ENCODE data around the gene NSUN4. TPM values are rescaled to one million over a fixed set of nuclear protein-coding genes. Genes with fewer than 3 reads are reported as not detected.
A peak's percentile ranks its signal among the peaks of the same experiment; 100 is the strongest.
"Not testable (repeated sequence)": the region's sequence is repeated elsewhere in the genome, so short reads cannot be mapped to it uniquely, and the experiment has no call there.

Gene NSUN4
- total and polyA plus RNA-seq, 9 of the 15 experiments (the other 6 are each of a cell fraction or from before 2014, with no cell fraction given), result 33.4 to 60.2 (median 46.3) TPM

DNA sequence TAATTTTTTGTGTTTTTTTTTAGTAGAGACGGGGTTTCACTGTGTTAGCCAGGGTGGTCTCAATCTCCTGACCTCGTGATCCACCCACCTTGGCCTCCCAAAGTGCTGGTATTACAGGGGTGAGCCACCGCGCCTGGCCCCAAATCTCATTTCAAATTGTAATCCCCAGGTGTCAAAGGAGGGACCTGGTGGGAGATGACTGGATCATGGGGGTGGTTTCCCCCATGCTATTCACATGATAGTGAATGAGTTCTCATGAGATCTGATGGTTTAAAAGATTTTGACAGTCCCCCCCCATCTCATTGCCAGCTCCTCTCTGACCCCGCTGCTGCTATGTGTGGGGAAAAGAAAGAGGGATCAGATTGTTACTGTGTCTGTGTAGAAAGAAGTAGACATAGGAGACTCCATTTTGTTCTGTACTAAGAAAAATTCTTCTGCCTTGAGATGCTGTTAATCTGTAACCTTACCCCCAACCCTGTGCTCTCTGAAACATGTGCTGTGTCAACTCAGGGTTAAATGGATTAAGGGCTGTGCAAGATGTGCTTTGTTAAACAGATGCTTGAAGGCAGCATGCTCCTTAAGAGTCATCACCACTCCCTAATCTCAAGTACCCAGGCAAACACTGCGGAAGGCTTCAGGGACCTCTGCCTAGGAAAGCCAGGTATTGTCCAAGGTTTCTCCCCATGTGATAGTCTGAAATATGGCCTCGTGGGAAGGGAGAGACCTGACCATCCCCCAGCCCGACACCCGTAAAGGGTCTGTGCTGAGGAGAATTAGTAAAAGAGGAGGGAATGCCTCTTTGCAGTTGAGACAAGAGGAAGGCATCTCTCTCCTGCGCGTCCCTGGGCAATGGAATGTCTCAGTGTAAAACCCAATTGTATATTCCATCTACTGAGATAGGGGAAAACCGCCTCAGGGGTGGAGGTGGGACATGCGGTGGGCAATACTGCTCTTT, 20.4 kb upstream of the NSUN4 start:
- H3K36me3 ChIP-seq (ENCODE audit: control insufficient read depth, insufficient read depth, low read length), result peaks cover 21% of the 10 kb centered on the region
- H2AFZ ChIP-seq (ENCODE audit: low read depth, low read length); CTCF ChIA-PET (ENCODE audit: low intra/inter-chr PET ratio); H3K9ac ChIP-seq (ENCODE audit: insufficient read depth in 1 of 2, low read depth in 2 of 2, low read length in 2 of 2); BruUV-seq (replicated peaks); H4K20me1 ChIP-seq (replicated peaks; ENCODE audit: control insufficient read depth, insufficient read depth, low read length); H3K79me2 ChIP-seq (ENCODE audit: control insufficient read depth, insufficient read depth, low read length); H3K9me3 ChIP-seq (replicated peaks; ENCODE audit: control insufficient read depth, insufficient read depth, low read depth, low read length); in situ Hi-C loops (cut with MboI); H3K4me2 ChIP-seq (ENCODE audit: insufficient read depth, low read length); H3K27me3 ChIP-seq (ENCODE audit: control insufficient read depth in 2 of 2, insufficient read depth in 2 of 2, low read length in 2 of 2); FAIRE-seq; H3K4me3 ChIP-seq; ATAC-seq; H3K9me1 ChIP-seq (ENCODE audit: control insufficient read depth, insufficient read depth, low read length); intact Hi-C loops (cut with micrococcal nuclease); H3K27ac ChIP-seq (ENCODE audit: extremely low read depth, low read depth, low read length); H3K4me1 ChIP-seq (replicated peaks in 1 of 2; ENCODE audit: control insufficient read depth in 2 of 2, insufficient read depth in 2 of 2, low read length in 2 of 2); DNase-seq (ENCODE audit: extremely low read depth in 1 of 4, low spot score in 3 of 4): not testable (repeated sequence)
- POLR2A ChIA-PET, result interaction anchor here (0.8 to 4.7 kb wide), 5 partner anchors 7 to 20 kb away, joined by 3 to 33 read pairs (median 20); partner anchors contain the start of genes LRRC41, NSUN4 and UQCRH
- 54% methylated on average over 11 of the region's 13 CpGs for WGBS (ENCODE audit: insufficient coverage, low coverage, missing lambda C conversion rate)
- peak; percentile 72 for TF ChIP-seq CBFA2T3 (IDR thresholded peaks at IDR 0.05)
- TF ChIP-seq NFIC (IDR thresholded peaks at IDR 0.05), result 0 out of 2 replicates have a peak, but pooled peaks have one; percentile 6
- TF ChIP-seq, protein P1, sequence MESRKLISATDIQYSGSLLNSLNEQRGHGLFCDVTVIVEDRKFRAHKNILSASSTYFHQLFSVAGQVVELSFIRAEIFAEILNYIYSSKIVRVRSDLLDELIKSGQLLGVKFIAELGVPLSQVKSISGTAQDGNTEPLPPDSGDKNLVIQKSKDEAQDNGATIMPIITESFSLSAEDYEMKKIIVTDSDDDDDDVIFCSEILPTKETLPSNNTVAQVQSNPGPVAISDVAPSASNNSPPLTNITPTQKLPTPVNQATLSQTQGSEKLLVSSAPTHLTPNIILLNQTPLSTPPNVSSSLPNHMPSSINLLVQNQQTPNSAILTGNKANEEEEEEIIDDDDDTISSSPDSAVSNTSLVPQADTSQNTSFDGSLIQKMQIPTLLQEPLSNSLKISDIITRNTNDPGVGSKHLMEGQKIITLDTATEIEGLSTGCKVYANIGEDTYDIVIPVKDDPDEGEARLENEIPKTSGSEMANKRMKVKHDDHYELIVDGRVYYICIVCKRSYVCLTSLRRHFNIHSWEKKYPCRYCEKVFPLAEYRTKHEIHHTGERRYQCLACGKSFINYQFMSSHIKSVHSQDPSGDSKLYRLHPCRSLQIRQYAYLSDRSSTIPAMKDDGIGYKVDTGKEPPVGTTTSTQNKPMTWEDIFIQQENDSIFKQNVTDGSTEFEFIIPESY (CRISPR knock-in tag; IDR thresholded peaks at IDR 0.05), result peak; percentile 29; the same call in 1 of the 2 replicates
- peak; percentile 17; the same call in 1 of the 2 replicates for TF ChIP-seq TAL1 (IDR thresholded peaks at IDR 0.05)
- peak in 1 of 2 experiments; percentile 21; a peak in 1 of 4 replicates for TF ChIP-seq KDM1A (IDR thresholded peaks at IDR 0.05)
- TF ChIP-seq, protein P2, sequence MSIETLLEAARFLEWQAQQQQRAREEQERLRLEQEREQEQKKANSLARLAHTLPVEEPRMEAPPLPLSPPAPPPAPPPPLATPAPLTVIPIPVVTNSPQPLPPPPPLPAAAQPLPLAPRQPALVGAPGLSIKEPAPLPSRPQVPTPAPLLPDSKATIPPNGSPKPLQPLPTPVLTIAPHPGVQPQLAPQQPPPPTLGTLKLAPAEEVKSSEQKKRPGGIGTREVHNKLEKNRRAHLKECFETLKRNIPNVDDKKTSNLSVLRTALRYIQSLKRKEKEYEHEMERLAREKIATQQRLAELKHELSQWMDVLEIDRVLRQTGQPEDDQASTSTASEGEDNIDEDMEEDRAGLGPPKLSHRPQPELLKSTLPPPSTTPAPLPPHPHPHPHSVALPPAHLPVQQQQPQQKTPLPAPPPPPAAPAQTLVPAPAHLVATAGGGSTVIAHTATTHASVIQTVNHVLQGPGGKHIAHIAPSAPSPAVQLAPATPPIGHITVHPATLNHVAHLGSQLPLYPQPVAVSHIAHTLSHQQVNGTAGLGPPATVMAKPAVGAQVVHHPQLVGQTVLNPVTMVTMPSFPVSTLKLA (conservative IDR thresholded peaks at IDR 0.05), result 0 out of 4 replicates have a peak, but pooled peaks of 1 of the 2 experiments have one; percentile 39
- TF ChIP-seq, protein P3, sequence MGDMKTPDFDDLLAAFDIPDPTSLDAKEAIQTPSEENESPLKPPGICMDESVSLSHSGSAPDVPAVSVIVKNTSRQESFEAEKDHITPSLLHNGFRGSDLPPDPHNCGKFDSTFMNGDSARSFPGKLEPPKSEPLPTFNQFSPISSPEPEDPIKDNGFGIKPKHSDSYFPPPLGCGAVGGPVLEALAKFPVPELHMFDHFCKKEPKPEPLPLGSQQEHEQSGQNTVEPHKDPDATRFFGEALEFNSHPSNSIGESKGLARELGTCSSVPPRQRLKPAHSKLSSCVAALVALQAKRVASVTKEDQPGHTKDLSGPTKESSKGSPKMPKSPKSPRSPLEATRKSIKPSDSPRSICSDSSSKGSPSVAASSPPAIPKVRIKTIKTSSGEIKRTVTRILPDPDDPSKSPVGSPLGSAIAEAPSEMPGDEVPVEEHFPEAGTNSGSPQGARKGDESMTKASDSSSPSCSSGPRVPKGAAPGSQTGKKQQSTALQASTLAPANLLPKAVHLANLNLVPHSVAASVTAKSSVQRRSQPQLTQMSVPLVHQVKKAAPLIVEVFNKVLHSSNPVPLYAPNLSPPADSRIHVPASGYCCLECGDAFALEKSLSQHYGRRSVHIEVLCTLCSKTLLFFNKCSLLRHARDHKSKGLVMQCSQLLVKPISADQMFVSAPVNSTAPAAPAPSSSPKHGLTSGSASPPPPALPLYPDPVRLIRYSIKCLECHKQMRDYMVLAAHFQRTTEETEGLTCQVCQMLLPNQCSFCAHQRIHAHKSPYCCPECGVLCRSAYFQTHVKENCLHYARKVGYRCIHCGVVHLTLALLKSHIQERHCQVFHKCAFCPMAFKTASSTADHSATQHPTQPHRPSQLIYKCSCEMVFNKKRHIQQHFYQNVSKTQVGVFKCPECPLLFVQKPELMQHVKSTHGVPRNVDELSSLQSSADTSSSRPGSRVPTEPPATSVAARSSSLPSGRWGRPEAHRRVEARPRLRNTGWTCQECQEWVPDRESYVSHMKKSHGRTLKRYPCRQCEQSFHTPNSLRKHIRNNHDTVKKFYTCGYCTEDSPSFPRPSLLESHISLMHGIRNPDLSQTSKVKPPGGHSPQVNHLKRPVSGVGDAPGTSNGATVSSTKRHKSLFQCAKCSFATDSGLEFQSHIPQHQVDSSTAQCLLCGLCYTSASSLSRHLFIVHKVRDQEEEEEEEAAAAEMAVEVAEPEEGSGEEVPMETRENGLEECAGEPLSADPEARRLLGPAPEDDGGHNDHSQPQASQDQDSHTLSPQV (IDR thresholded peaks at IDR 0.05), result peak; percentile 58
- peak; percentile 60 for TF ChIP-seq CBFA2T2 (conservative IDR thresholded peaks at IDR 0.05)
- TF ChIP-seq, protein P4, sequence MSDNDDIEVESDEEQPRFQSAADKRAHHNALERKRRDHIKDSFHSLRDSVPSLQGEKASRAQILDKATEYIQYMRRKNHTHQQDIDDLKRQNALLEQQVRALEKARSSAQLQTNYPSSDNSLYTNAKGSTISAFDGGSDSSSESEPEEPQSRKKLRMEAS (CRISPR knock-in tag; IDR thresholded peaks at IDR 0.05), result 0 out of 2 replicates have a peak, but pooled peaks have one; percentile 19
- TF ChIP-seq PTRF (tag; IDR thresholded peaks at IDR 0.05), result peak; percentile 69
